Calu3 (cell line): ENCODE results near the gene RASGRP2. TPM values are rescaled to one million over a fixed set of nuclear protein-coding genes. Genes with fewer than 3 reads are reported as not detected.

Experiments used
- BruUV-seq: library from RNA; stranded (reverse); fragments of 400-500 nt; replicated peaks from 2 replicates; lab custom pipeline; 2021; lab: Mats Ljungman, UMichigan
- CTCF ChIA-PET: fragments of 300-600 bp; sonication (Branson Sonifier 250); formaldehyde crosslinking; loops from one replicate; lab custom pipeline; 2022; ENCODE audit warnings: antibody characterized with exemption; lab: Charles Lee
- DNase-seq: peaks from one replicate; pipeline ENCODE4 v3.0.0; 2022
- H3K27ac Mint-ChIP-seq: one replicate; pipeline ENCODE4 v1.8.0; 2022; ENCODE audit warnings: mixed read lengths; ENCODE audit not compliant: unreplicated experiment
- H3K27me3 Mint-ChIP-seq: one replicate; pipeline ENCODE4 v1.8.0; 2022; ENCODE audit warnings: mixed read lengths; ENCODE audit not compliant: unreplicated experiment
- H3K36me3 Mint-ChIP-seq: one replicate; pipeline ENCODE4 v1.8.0; 2022; ENCODE audit warnings: mild to moderate bottlenecking, moderate library complexity, mixed read lengths; ENCODE audit not compliant: insufficient read depth, unreplicated experiment
- H3K4me1 Mint-ChIP-seq: one replicate; pipeline ENCODE4 v1.8.0; 2022; ENCODE audit warnings: mild to moderate bottlenecking, low read depth, mixed read lengths; ENCODE audit not compliant: unreplicated experiment
- H3K4me3 Mint-ChIP-seq: one replicate; pipeline ENCODE4 v1.8.0; 2022; ENCODE audit warnings: mild to moderate bottlenecking, low read depth, moderate library complexity, mixed read lengths; ENCODE audit not compliant: unreplicated experiment
- H3K9me3 Mint-ChIP-seq: one replicate; pipeline ENCODE4 v1.8.0; 2022; ENCODE audit warnings: low read depth, mixed read lengths; ENCODE audit not compliant: unreplicated experiment
- CTCF ChIP-seq: fragments of 200-600 bp; IDR thresholded peaks from one replicate; pipeline ENCODE4 v1.8.0; 2022; ENCODE audit warnings: antibody characterized with exemption; ENCODE audit not compliant: unreplicated experiment
- intact Hi-C: fragments of 100-400 bp; cut with micrococcal nuclease; formaldehyde crosslinking; loops from one replicate; pipeline ENCODE4 v1.10.0; 2022; ENCODE audit not compliant: unreplicated experiment
- total RNA-seq: library from RNA; stranded (reverse); gene quantifications from 2 replicates; pipeline ENCODE4 v1.2.3, GENCODE V29; 2022

The RASGRP2 gene
- total RNA-seq, 1 experiment from 2014 or later, result not detected

GRCh38 chr11:64789331-64790204 lies 45.6 kb upstream of the RASGRP2 start:
- no peak overlapping the region for H3K27ac Mint-ChIP-seq
- H3K9me3 Mint-ChIP-seq, result no peaks in the 10 kb centered on the region
- no peak for DNase-seq
- no peak overlapping the region for H3K4me3 Mint-ChIP-seq
- BruUV-seq, result no TSS peak
- CTCF ChIA-PET, result interaction anchor here (0.6 kb wide), 1 partner anchor 56 kb away, joined by 3 read pairs; no protein-coding TSS in a partner anchor
- no peaks in the 10 kb centered on the region for H3K4me1 Mint-ChIP-seq
- H3K36me3 Mint-ChIP-seq, result no peaks in the 10 kb centered on the region
- no peaks in the 10 kb centered on the region for H3K27me3 Mint-ChIP-seq
- TF ChIP-seq CTCF, result no peak
- intact Hi-C loops, result loop anchor here (5.0 kb wide), 1 partner anchor 328 kb away; the partner anchor contains the start of gene ZNHIT2

- H3K4me1 Mint-ChIP-seq, result no peaks in the 10 kb centered on the region
- no TSS peak for BruUV-seq
- CTCF ChIA-PET, result interaction anchor here (0.6 to 0.9 kb wide), 6 partner anchors 10 to 394 kb away, joined by 3 to 6 read pairs (median 4); partner anchors contain the start of genes BATF2, CDC42BPG and SF1
- H3K36me3 Mint-ChIP-seq, result no peaks in the 10 kb centered on the region
- H3K4me3 Mint-ChIP-seq, result no peak overlapping the region
- no peak for DNase-seq
- TF ChIP-seq CTCF, result no peak
- intact Hi-C loops, result loop anchor here (5.0 kb wide), 1 partner anchor 329 kb away; the partner anchor contains the start of gene ZNHIT2
- H3K27ac Mint-ChIP-seq, result no peak overlapping the region
- H3K27me3 Mint-ChIP-seq, result no peaks in the 10 kb centered on the region
- no peaks in the 10 kb centered on the region for H3K9me3 Mint-ChIP-seq
Measured at GRCh38 chr11:64788321-64789215, 44.6 kb upstream of the RASGRP2 start.

GRCh38 chr11:64787526-64788320 lies 43.8 kb upstream of the RASGRP2 start:
- no peaks in the 10 kb centered on the region for H3K36me3 Mint-ChIP-seq
- no peaks in the 10 kb centered on the region for H3K9me3 Mint-ChIP-seq
- TF ChIP-seq CTCF, result peak; percentile 74
- CTCF ChIA-PET, result interaction anchor here (0.6 to 0.9 kb wide), 7 partner anchors 9 to 863 kb away, joined by 3 to 6 read pairs (median 3); partner anchors contain the start of genes BATF2, CDC42BPG and SF1
- no TSS peak for BruUV-seq
- no peak overlapping the region for H3K27ac Mint-ChIP-seq
- DNase-seq, result peak; percentile 78
- H3K4me3 Mint-ChIP-seq, result no peak overlapping the region
- H3K4me1 Mint-ChIP-seq, result no peaks in the 10 kb centered on the region
- intact Hi-C loops, result loop anchor here (5.0 kb wide), 1 partner anchor 330 kb away; the partner anchor contains the start of gene ZNHIT2
- H3K27me3 Mint-ChIP-seq, result no peaks in the 10 kb centered on the region
